PC-9 (cell line): ENCODE measurements around the gene RECQL5. TPM values are rescaled to one million over a fixed set of nuclear protein-coding genes. Genes with fewer than 3 reads are reported as not detected.

Source experiments
- BruUV-seq: library from RNA; stranded (reverse); fragments of 400-500 nt; replicated peaks from 2 replicates; lab custom pipeline; 2021; lab: Mats Ljungman, UMichigan
- CTCF ChIA-PET: fragments of 300-600 bp; sonication (Branson Sonifier 250); formaldehyde crosslinking; loops from one replicate; lab custom pipeline; 2022; ENCODE audit warnings: antibody characterized with exemption; lab: Charles Lee
- POLR2A ChIA-PET: fragments of 300-600 bp; sonication (Branson Sonifier 250); formaldehyde crosslinking; loops from one replicate; lab custom pipeline; 2022; ENCODE audit warnings: antibody characterized with exemption; ENCODE audit not compliant: unreplicated experiment; lab: Charles Lee
- DNase-seq, 2 experiments: peaks; one replicate each; pipeline versions ENCODE4 v3.0.0 to v3.0.0-alpha.2; 2015 to 2022; ENCODE audit warnings: mixed read lengths in 1 of 2
- H2AFZ ChIP-seq: fragments of 200-600 bp; sonication (generic); 2 replicates; pipeline ENCODE4 v1.8.1; 2017; ENCODE audit warnings: antibody characterized with exemption
- H3F3A ChIP-seq: fragments of 200-600 bp; sonication (generic); 2 replicates; pipeline ENCODE4 v1.8.1; 2017; ENCODE audit warnings: antibody characterized with exemption, mild to moderate bottlenecking, low read depth; ENCODE audit not compliant: insufficient read depth
- H3K27ac ChIP-seq: fragments of 200-600 bp; sonication (generic); 2 replicates; pipeline ENCODE4 v1.6.1; 2016; ENCODE audit warnings: mixed run types
- H3K27me3 ChIP-seq: fragments of 200-600 bp; sonication (generic); 2 replicates; pipeline ENCODE4 v1.6.1; 2016; ENCODE audit warnings: low read depth, mixed run types; ENCODE audit not compliant: insufficient read depth
- H3K36me3 ChIP-seq: fragments of 200-600 bp; sonication (generic); 2 replicates; pipeline ENCODE4 v1.6.1; 2016; ENCODE audit warnings: low read depth, mixed run types
- H3K4me1 ChIP-seq: fragments of 200-600 bp; sonication (generic); replicated peaks from 2 replicates; pipeline ENCODE4 v1.6.1; 2016; ENCODE audit warnings: mixed run types; ENCODE audit not compliant: insufficient read depth
- H3K4me2 ChIP-seq: fragments of 200-600 bp; sonication (generic); 2 replicates; pipeline ENCODE4 v1.6.1; 2017; ENCODE audit warnings: mixed run types
- H3K4me3 ChIP-seq: fragments of 200-600 bp; sonication (generic); 2 replicates; pipeline ENCODE4 v1.6.1; 2016; ENCODE audit warnings: mixed run types
- H3K79me2 ChIP-seq: fragments of 200-600 bp; sonication (generic); 2 replicates; pipeline ENCODE4 v1.6.1; 2017; ENCODE audit warnings: low read depth, mixed run types
- H3K9me2 ChIP-seq: fragments of 200-600 bp; sonication (generic); 2 replicates; pipeline ENCODE4 v1.8.1; 2017; ENCODE audit warnings: mild to moderate bottlenecking; ENCODE audit not compliant: insufficient read depth
- H3K9me3 ChIP-seq: fragments of 200-600 bp; sonication (generic); 2 replicates; pipeline ENCODE4 v1.8.1; 2016; ENCODE audit warnings: low read depth; ENCODE audit not compliant: insufficient read depth
- H4K20me1 ChIP-seq: fragments of 200-600 bp; sonication (generic); 2 replicates; pipeline ENCODE4 v1.8.1; 2017; ENCODE audit not compliant: insufficient read depth
- EZH2 ChIP-seq: fragments of 200-600 bp; sonication (generic); IDR thresholded peaks from 2 replicates; pipeline ENCODE4 v1.8.0; 2017; ENCODE audit warnings: antibody characterized with exemption, low read depth
- intact Hi-C: fragments of 100-400 bp; cut with micrococcal nuclease; formaldehyde crosslinking; loops from one replicate; pipeline ENCODE4 v1.10.0; 2022; ENCODE audit not compliant: unreplicated experiment
- total RNA-seq: library from RNA; stranded (reverse); gene quantifications from 2 replicates; pipeline ENCODE4 v1.2.3, GENCODE V29; 2021
- TF ChIP-seq, protein P1 (sequence below): fragments of 200-600 bp; sonication (generic); conservative IDR thresholded peaks from 2 replicates; pipeline ENCODE4 v1.6.1; 2017; ENCODE audit warnings: mixed run types, antibody characterized with exemption, mild to moderate bottlenecking, moderate library complexity

The RECQL5 gene
- total RNA-seq, 1 experiment from 2014 or later = 41.0 TPM

DNA sequence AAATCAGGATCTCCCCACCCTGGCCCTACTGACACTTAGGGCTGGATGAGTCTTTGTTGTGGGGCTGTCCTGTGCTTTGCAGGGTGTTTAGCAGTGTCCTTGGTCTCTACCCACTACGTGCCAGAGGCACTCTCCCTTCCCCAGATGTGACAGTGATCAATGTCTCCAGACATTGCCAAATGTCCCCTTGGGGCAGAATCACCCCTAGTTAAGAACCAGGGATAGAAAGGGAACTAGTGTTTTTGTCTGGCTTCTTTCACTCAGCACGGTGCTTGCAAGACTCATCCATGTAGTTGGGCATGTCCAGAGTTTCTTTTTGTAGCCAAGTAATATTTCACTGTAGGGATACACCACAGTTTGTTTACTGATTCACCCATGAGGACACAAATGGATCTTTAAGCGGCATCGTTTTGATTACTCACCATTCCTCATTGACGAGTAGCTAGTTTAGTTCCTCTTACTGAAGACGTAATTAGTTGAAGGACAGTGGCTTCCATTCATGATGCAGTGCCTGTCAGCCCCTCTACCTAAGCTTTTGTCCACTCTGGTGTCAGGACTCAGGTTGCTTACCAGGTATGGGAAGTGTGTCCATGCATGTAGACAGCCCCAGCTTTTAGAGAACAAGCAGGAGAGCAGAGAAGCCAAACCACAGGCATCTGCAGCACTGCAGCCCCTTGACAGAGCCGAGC is 28.3 kb upstream of the RECQL5 start:
- ChIA-PET CTCF (no interaction called here), POLR2A (interaction anchor here (0.7 kb wide), 1 partner anchor 16 kb away, joined by 3 read pairs; no protein-coding TSS in a partner anchor)
- Histone ChIP-seq H3K4me1 (peaks cover 65% of the 10 kb centered on the region), H2AFZ (no peak overlapping the region), H3K4me3 (no peak overlapping the region), H3K27ac (peak overlapping the region; percentile 10; the same call in 1 of the 2 replicates), H4K20me1 (no peaks in the 10 kb centered on the region), H3K36me3 (peaks cover 18% of the 10 kb centered on the region; the same call in 1 of the 2 replicates), H3K9me3 (no peaks in the 10 kb centered on the region), H3K79me2 (peaks cover 65% of the 10 kb centered on the region), H3K9me2 (no peaks in the 10 kb centered on the region), H3K27me3 (no peaks in the 10 kb centered on the region), H3K4me2 (no peak overlapping the region), H3F3A (peaks cover 57% of the 10 kb centered on the region)
- TF ChIP-seq, protein P1, sequence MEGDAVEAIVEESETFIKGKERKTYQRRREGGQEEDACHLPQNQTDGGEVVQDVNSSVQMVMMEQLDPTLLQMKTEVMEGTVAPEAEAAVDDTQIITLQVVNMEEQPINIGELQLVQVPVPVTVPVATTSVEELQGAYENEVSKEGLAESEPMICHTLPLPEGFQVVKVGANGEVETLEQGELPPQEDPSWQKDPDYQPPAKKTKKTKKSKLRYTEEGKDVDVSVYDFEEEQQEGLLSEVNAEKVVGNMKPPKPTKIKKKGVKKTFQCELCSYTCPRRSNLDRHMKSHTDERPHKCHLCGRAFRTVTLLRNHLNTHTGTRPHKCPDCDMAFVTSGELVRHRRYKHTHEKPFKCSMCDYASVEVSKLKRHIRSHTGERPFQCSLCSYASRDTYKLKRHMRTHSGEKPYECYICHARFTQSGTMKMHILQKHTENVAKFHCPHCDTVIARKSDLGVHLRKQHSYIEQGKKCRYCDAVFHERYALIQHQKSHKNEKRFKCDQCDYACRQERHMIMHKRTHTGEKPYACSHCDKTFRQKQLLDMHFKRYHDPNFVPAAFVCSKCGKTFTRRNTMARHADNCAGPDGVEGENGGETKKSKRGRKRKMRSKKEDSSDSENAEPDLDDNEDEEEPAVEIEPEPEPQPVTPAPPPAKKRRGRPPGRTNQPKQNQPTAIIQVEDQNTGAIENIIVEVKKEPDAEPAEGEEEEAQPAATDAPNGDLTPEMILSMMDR = no peak
- no peak for TF ChIP-seq EZH2
- no TSS peak for BruUV-seq
- no peak for DNase-seq
- intact Hi-C loops = no loop called here

DNA sequence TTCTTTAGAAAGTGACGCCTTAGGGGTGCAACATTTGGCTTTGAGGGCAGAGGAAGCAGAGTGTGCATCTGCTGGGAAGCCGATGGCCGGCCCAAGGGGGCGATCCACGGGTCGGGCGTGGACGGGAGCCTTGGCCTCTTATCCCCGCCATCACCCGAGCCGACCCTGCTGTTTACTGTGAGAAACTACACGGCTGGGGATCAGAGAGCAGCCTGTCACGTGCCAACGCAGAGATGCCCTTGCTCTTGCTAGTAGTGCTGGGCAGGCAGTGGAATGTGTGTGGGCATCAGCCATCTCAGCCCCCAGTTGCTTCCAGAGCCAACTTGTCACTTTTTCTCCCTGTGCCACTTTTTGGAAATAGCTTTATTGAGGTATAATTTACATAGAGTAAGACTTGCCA is 27.6 kb upstream of the RECQL5 start:
- Histone ChIP-seq H3K4me1 (peaks cover 65% of the 10 kb centered on the region), H3F3A (peaks cover 57% of the 10 kb centered on the region), H4K20me1 (no peaks in the 10 kb centered on the region), H3K4me2 (no peak overlapping the region), H3K9me2 (no peaks in the 10 kb centered on the region), H3K4me3 (no peak overlapping the region), H2AFZ (no peak overlapping the region), H3K79me2 (peaks cover 68% of the 10 kb centered on the region), H3K9me3 (no peaks in the 10 kb centered on the region), H3K27me3 (no peaks in the 10 kb centered on the region), H3K36me3 (peaks cover 18% of the 10 kb centered on the region; the same call in 1 of the 2 replicates), H3K27ac (no peak overlapping the region)
- no TSS peak for BruUV-seq
- POLR2A ChIA-PET = no interaction called here
- CTCF ChIA-PET = no interaction called here
- DNase-seq = no peak
- intact Hi-C loops = no loop called here
- no peak for TF ChIP-seq EZH2
- TF ChIP-seq, protein P1 = no peak

DNA sequence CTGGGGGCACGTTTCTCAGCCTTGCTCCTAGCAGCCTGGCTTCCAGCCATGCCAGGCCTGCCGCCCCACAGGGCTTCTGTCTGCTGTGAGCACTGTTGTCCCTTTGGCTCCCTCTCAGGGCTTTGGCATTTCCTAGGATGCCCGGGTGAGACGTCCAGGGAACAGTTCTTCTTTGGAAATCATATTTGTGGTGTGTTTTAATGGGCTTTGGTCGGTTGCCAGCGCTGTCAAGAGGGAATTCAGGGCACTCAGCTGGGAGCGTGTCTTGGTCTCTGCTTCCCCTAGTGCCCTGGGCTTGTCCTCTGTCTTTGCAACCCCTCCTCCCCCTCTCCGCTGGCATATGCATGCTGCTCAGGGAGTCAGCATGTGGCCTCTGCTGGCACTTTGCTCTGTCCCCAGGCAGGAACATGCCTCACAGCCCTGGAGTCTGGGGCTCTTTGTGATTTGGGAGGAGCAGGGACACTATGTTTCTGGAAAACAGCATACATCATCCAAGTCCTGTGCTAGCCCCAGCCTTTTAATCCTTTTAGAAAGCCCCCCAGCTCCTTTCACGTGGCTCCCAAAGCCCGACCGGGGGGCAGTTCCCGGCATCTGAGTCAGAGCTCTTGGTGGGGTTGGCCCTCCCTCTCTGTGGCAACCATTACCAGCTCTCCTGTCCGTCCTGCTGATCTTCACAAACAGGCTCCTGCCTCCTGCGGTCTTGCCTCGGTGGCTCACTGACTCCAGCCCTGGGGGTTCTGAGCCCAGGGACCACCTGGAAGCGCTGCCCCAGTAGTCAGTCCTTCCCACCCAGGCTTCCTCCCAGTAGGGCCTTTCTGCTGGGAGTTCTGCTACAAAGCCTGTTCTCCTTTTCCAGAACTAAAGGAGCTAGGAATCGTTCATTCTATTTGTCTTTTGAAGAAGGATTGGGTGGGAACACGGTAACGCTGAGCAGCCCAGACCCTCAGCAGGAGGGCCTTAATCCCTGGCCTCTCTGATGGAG is 26.8 kb upstream of the RECQL5 start:
- Histone ChIP-seq H3K9me2 (no peaks in the 10 kb centered on the region), H2AFZ (no peak overlapping the region), H3K9me3 (no peaks in the 10 kb centered on the region), H3K36me3 (peaks cover 11% of the 10 kb centered on the region; the same call in 1 of the 2 replicates), H3K4me1 (peaks cover 65% of the 10 kb centered on the region), H3F3A (peaks cover 57% of the 10 kb centered on the region), H3K4me2 (no peak overlapping the region), H3K4me3 (no peak overlapping the region), H3K27me3 (no peaks in the 10 kb centered on the region), H4K20me1 (no peaks in the 10 kb centered on the region), H3K27ac (no peak overlapping the region), H3K79me2 (peaks cover 61% of the 10 kb centered on the region)
- BruUV-seq = no TSS peak
- no peak for TF ChIP-seq EZH2
- TF ChIP-seq, protein P1 = no peak
- ChIA-PET CTCF (interaction anchor here (1.0 kb wide), 1 partner anchor 27 kb away, joined by 5 read pairs; the partner anchor contains the start of gene ITGB4), POLR2A (no interaction called here)
- DNase-seq = no peak
- intact Hi-C loops = no loop called here
